Dermis blood vessel endothelial cell (primary cell): ENCODE measurements around the gene TNIP1. TPM values are rescaled to one million over a fixed set of nuclear protein-coding genes. Genes with fewer than 3 reads are reported as not detected.
A peak's percentile ranks its signal among the peaks of the same experiment; 100 is the strongest.

ENCODE experiments used
- DNase-seq: peaks from one replicate; pipeline ENCODE4 v3.0.0; 2010
- total RNA-seq: library from RNA; depleted of rRNA; stranded (reverse); fragments of >200 nt; gene quantifications from 2 replicates; pipeline ENCODE4 v1.2.3, GENCODE V29; 2014

TNIP1 gene
- total RNA-seq, 1 donor from 2014 or later, result 104 TPM

DNA sequence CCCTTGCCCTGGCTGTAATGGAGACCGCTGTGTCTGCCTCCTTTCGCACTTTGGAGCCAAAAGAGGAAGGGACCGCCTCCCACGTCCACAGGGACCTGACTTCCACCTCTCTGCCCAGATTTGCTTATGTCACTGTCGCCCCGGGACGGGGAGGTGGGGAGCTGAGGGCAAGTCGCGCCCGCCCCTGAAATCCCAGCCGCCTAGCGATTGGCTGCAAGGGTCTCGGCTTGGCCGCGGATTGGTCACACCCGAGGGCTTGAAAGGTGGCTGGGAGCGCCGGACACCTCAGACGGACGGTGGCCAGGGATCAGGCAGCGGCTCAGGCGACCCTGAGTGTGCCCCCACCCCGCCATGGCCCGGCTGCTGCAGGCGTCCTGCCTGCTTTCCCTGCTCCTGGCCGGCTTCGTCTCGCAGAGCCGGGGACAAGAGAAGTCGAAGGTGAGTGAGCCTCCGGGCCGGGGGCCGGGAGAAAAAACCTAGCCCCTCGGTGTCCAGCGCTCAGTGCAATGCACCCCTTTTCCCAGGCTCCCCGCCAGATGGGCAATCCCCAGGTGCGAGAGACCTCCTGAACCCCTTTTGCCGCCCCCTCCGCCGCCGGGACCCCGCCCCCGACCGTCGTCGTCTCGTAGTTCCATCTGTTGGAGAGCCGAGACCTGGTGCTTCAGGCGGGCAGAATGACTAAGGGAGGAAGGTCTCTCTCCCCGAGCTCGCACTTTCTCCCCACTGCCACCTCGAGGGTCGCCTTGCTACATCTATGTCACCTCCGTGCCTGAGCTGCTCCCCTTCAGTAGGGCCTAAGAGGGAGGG lies 60.3 kb downstream of the TNIP1 start, which contains the start of gene GPX3:
Gene GPX3 (plus strand): TSS at position 288 of the 807 bp plus-strand sequence. CDS start 64 bp downstream, at position 352.
- DNase-seq, result peak; percentile 69

DNA sequence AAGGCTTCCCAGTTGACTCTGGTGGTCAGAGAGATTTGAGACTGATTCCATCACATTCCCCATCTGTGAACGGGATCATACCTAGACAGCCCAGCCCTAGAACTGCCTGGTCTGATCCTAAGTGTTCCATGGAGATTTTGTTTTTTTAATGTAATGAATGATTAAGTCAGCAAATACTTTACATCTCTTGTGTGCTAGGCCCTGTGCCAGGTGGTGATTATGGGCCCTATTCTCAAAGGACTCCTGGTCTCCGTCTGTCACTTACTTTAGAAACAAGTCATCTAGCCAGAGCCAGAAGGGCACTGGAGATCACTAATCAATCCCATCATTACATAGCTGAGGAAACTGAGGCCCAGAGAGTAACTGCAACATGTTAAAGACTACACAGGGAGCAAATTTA lies 61.5 kb downstream of the TNIP1 start:
- DNase-seq, result no peak

DNA sequence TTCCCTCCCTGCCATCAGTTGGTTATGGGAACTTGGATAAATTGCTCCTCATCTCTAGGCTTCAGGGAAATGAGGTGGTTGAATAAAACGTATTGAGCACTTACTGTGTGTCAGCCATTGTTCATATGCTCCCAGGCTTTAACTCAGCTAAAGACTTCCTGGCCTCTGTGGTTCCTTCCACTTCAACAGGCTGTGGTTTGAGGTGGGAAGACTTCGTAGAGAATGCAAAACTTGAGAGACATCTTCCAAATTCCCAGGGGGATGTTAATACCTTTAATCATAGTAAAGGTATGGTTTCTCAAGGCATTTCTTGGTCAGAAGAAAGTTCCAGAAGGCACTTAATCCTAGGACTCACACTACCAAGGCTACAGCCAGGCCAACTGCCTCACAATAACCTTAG lies 62.0 kb downstream of the TNIP1 start:
- DNase-seq, result no peak

DNA sequence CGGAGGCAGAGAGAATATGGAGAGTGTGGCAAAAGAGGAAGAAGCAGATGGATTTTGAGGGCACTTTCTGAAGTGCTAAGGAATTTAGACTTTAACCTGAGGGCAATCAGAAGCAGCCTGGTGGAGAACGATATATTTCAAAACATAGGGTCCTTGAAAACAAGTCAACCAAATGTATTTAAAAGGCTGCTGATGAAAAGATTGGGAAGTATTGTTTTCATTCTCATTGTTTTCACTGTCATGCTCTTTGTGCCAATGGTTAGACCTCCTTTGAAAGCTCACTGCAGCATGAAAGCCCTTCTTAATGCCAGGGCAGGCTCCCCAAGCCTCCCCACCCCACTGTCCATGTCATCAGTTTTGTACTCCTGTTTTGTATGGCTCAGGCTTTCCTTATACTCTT lies 62.9 kb downstream of the TNIP1 start:
- DNase-seq, result no peak

DNA sequence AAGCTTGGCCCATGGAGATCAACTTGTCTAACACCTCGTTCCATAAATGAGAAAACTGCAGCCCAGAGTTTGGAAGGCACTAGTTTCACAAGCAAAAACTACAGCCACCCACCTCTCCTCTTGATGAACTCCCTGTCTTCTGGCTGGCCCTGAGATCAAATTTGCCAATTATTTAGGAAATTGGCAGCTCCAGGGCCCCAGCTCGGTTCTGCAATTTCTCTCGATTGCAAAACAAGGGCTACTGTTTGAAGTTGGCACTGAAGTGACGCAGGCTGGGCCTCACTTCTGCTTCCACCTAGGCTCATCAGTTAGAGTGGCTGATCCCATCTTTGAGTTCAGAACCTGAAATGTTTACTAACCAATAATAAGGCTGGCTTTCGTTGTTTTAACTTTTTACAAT lies 64.1 kb downstream of the TNIP1 start:
- no peak for DNase-seq

DNA sequence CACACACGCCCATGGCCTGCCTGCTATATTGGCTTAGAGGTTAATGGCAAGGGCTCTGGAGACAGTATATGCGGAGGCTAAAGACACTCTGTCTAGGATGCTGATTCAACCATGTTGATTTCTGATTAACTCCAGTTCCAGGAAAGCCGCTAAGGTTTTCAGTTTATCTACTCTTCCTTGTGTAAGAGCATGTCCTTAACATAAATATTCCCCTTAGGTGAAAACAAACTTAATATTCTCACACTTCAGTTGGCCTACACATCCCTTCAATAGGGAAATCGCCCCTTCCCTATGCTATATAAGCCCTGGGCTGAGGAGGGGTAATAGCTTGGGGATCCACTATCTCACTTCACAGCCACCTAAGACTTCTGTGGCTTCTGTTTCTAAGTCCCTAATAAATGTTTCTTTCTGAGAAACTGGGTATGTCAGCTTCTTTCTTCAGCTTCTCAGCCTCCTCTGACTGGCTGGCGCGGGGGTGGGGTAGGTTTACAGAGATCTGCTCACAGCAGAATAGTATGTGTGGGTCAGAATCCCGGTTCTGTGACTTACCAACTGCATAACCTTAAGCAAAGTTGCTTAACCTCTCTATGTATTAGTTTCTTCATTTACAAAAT lies 64.8 kb downstream of the TNIP1 start:
- no peak for DNase-seq

DNA sequence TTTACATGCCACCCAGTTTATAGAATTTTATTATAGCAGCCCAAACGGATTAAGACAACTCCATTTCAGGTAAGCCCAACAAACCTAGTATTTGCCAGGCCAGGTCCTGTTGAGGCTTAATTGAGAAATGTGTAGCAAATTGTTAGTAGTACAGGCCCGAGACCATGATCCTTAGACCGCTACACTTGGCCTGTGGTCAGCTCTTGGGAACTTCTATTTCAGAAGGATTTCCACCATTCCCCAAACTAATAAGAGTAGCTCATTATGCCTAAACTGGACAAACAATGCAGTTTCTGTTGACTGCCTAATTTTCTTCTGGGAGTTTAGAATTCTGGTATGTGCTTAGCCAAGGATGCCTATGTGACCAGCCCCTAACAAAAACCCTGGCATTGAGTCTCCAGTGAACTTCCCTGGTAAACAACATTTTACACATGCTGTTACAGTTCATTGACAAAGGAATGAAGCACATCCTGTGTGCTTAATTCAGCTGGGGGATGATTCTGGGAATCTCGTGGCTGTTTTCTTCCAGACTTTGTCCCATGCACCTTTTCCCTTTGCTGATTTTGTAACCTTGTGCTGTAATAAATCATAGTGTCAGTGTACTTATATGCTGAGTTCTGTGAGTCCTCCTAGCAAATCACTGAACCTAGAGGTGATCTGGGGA lies 66.0 kb downstream of the TNIP1 start:
- DNase-seq, result no peak

DNA sequence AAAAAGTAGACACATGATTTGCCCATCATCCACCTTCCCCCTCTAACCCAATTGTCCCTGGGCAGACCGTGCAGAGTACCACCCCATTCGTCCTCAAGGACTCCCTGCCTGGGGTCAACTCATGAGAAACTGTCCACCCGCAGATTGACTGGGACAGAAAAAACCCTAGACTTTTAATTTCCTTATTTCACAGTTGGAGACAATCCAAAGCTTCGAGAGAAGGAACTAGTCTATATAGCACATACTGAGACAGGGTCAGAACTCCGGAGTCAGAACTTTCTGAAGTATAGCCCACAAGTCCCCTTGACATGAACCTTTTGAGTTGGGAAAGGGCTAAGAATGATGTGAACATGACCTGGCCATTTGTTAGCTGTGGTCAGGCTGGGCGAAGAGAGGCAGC lies 68.0 kb downstream of the TNIP1 start:
- no peak for DNase-seq

DNA sequence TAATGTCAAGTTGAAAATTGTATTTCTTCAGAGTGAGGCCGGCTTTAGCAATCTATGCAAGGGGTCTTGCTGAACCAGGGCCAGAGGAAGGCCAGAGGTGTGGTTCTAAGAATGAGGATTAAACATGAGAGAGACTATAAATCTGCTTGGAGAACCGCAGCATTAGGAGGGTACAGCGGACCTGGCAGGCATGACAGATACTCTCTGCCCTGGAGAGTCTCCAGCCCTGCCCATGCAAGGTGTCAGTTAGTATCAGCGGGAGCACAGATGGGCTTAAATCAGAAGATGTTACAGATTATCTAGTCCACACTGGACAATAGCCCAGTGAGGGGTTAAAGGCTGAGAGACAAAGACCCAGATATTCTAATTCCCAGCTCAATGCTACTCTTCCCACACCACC lies 71.9 kb downstream of the TNIP1 start:
- no peak for DNase-seq

DNA sequence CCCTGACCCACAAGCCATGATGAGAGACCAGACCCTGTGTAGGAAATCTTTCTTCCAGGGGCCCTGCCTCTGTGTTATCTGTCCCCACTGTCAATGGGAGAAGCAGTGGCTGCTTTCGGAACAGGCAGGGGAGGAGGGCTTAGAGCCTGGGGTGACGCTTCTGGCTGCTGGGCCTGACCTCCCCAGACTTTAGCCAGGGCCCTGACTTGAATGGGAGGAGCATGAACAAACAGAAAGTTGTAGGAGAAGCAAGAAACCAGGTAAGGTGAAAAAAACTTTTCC lies 72.7 kb downstream of the TNIP1 start:
- no peak for DNase-seq

DNA sequence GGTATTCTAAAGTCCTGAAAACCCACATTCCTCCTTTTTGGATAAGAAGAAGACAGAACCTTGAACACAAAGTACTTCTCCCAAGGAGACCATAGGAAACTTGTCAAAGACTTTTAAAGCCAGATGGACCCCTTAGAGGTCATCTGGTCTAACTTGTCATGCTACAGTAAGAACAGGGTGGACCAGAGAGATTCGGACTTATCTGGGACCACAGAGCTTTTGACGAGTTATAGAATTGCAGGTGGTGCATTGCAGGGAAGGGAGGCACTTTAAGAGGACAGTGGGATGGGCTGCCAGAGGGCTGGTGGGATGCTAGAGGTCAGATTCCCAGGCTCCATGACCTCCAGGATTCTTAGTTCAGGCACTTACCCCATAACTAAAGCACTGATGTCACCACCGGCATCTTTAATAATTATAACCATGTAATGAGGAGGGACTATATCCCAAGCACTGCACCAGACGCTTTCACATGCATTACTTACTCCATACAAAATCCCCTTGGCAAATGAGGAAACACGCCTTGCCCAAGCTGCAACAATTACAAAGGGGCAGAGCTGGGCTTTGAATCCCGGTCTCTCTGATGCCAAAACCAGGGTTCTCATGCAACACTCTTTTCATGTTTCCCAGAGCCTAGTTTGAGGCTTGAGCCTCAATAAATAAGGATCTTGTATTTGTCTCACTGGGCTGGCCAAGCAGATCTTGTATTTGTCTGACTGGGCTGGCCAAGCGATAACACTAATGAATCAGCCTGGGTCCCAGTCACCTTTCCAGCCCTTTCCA lies 73.2 kb downstream of the TNIP1 start:
- DNase-seq, result no peak

DNA sequence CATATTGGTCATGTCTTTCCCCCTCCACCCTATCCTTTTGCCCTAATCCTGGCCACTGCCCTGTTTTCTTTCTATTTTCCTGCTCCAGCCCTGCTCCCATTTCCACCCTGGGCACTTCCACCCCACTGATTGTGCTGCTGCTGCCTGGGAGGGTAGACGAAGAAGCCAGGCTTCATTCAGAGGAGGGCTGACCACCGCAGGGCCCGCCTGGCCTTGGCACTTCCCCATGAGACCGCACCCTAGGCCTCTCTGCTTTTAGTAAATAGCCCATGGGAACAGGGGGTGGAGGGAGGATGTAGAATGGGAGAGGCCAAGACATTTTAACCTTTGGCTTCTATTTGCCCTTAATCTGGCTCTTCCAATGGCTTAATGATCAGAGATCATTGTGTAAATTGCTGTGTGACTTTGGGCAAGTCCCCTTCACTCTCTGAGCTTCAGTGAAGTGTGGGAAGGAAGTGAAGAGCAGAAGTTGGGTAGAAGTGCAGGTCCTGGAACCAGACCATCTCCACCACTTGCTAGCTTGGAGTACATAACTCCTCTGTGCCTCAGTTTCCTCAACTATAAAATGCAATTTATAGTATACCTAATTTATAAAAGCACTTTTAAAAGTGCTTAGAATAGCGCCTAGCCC lies 74.0 kb downstream of the TNIP1 start:
- DNase-seq, result no peak

DNA sequence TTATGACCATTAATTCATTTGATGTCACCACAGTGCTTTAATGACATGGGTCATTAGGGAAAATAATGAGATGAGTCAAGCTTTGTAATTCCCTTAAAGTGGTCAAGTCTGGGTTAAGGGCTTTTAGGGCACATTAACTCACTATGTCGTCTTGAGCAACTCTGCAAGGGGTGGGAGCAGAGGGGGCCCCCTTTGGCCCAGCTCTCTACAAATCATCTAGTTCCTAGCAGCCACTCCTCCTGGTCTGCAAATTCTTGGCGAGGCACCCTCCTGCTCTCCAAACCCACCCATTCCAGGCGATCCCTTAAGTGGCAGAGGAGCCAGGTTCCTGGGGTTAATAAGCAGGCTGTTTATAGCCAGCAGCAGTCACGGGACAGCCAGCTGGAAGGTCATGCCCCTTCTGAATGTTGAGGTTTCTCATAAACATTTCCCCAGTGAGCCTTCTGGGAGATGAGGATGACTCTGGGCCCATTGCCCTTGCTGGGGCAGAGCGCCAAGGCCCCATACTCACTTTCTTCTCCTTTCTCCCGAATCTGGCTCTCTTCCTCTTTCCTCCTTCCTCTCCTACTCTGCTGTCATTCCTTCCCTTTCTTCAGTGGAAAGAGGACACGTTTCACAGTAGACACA lies 74.8 kb downstream of the TNIP1 start:
- no peak for DNase-seq

DNA sequence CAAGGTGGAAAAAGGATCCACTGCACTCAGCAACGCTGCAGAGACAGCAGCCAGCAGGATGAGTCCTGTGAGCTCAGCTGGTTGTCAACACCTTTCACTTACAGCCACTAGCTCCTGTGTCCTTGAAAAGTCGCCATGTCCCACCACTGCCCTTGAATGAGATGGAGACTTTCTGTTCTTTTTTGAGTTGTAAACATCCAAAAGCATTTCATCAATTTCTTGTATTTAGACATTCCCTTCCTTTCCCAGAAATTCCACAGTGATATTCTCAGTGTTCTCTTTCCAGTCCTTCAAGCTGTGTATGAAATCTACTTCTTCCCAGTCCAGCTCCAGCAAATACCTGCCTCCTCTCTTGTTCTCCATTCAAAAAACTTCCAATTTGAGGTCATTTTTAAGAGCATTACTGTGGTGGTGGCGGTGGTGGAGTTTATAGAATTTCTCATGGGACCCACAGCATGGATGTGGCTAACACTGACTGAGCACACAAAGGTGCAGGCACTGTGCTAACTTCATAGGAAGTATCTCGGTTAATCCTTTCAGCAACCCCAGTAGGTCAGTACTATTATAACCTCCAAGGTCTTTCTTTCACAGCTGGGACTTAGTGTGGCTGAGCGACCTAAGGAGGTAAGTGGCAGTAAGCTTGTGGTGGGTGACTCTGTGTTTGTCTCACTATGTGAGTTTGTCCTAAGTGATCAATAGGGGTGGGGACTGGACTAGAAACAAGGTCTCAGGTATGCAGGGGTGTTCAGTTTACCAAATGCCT lies 75.5 kb downstream of the TNIP1 start:
- DNase-seq, result no peak

DNA sequence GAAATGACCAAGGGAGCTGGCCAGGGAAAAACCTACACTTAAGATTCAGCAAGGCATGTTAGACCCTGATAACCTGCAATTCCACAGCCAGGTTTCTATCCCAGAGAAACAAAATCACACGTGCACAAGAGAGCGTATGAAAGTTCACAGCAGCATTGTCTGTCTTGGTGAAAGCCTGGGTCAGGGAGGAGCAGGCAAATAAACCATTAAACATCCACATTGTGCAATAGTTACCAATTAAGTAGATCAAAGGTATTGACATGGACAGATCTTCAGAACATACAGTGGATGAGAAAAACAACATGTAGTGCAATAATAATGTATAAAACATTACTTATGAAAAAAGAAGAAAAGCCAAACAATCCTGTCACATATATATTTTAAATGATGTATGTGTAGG lies 76.3 kb downstream of the TNIP1 start:
- no peak for DNase-seq

DNA sequence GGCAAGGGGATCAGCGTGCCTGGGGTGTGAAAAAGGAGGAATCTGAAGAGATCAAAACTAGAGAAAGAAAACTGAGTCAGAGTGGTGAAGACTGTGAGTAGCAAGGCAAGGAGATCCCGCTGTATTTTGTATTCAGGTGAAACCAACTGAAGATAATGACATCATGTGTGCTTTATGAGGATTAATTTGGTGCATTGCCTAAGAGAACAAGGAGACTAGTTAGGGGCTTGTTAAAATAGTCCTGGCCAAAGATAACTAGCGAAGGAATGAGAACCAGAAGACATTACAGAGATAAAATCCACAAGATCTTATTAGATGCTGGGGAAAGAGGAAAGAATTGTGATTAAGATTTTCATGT lies 77.4 kb downstream of the TNIP1 start:
- no peak for DNase-seq

DNA sequence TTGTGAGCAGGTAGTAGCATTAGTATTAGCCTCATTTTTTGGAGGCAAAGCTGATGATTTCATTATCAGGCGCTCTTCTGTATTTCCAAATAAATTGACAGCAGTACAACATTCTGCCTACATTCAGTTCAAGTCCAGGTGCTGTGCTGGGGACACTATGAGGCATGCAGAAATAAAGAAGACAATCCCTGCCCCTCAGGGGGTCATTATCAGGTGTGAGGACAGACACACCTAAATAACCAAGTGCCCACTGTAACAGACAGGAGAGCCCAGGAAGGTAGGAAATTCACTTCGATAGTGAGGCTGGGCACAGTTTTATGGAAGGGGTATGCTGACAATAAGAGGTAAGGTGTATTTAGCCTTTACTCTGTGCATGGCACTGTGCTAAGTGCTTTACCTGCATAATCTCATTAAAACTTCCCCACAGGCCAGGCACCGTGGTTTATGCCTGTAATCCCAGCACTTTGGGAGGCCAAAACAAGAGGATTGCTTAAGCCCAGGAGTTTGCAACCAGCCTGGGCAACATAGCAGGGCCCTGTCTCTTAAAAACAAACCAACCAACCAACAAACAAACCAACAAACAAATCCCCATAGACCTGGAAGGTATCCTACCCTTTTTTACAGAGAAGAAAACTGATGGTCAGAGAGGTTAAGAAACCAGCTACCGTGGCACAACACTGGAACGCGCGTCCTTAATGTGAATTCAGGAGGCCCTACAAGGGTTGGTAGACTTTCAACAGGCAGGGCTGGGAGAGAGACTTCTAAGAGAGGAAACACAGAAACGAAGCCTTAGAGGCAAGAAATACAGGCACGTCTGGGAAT lies 77.9 kb downstream of the TNIP1 start:
- DNase-seq, result no peak

DNA sequence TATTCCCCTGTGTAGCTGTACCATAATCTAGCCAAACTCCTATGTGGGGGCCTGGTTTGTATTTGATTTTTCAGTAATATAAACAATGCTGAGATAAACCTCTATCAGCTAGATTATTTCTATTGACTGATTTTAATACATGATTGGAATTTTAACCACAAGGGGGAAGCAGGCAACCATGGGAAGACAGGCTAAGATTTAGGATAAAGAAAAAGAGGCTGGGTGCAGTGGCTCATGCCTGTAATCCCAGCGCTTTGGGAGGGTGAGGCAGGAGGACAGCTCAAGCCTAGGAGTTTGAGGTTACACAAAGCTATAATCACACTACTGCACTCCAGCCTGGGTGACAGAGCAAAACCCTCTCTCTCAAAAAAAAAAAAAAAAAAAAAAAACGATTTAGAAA lies 78.6 kb downstream of the TNIP1 start:
- peak; percentile 67 for DNase-seq

DNA sequence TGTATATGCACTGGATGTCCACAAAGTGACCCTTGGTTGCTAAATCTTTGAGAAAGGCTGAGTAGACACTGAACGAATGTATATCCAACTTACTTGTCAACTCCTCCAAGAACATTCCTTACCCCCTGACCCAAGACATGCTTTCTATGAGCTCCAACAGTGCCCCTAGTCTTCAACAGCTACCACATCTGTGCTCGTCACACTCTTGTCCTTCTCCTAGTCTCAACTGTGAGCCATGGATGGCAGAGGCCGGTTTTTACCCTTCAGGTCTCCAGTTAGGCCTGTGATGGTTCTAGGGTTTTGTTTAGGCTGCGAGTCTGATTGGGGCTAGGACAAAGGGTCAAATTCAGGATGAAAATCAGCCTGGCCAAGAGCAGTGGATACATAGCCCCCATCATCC lies 79.4 kb downstream of the TNIP1 start:
- DNase-seq, result no peak

DNA sequence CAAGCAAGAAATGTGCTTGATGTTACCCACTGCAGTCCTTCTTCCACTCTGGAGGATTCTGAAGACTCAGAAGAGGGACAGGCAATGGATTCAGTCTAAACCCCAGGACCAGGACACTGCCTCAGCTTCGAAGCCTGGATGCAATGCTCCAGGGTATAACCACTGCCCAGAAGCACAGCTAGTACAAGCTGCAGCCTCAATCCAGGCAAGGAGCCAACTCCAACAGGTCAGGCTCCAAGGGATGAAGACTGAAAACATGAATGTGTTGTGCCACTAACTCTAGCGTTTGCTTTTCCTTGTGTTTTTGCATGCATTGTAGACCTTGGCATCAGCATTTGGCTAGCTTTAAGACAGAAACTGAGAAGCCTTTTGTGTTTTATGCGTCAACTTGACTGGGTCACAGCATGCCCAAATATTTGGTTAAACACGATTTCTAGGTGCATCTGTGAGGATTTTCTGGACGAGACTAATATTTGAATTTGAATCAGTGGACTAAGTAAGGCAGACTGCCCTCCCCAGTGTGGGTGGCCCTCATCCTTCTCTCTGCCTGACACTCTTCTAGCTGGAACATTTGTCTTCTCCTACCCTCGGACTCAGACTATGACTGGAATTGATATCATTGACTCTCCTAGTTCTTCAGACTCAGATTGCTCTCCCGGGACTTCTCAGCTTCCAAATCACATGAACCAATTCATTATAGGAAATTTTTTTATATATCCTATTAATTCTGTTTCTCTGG lies 81.0 kb downstream of the TNIP1 start:
- DNase-seq, result no peak
